A549 (cell line): Measurements from ENCODE around the gene DCBLD2. TPM values are rescaled to one million over a fixed set of nuclear protein-coding genes. Genes with fewer than 3 reads are reported as not detected.

Source experiments
- ATAC-seq, 2 experiments: fragments of 200-7000 bp in 1 of 2; fragments of >200 bp in 1 of 2; cut with Nextera tagmentation in 1 of 2; cut with Tn5 transposase in 1 of 2; 3 replicates each; pipeline versions ENCODE4 v1.8.0 to v1.9.1; 2018 to 2020; ENCODE audit warnings: mild to moderate bottlenecking in 1 of 2, moderate library complexity in 1 of 2
- CTCF ChIA-PET: fragments of 300-600 bp; sonication (Branson Sonifier 250); formaldehyde crosslinking; extraction: SDS; loops from one replicate; lab custom pipeline; 2021; ENCODE audit warnings: antibody characterized with exemption, inconsistent platforms; lab: Yijun Ruan, JAX
- POLR2A ChIA-PET: fragments of 350-600 bp; formaldehyde crosslinking; extraction: SDS; loops from one replicate; lab custom pipeline; 2021; ENCODE audit warnings: antibody characterized with exemption, inconsistent platforms; lab: Yijun Ruan, JAX
- DNase-seq, 2 experiments: peaks; one replicate each; pipeline versions ENCODE4 v3.0.0 to v3.0.0-alpha.2; 2011 to 2016; ENCODE audit warnings: low read depth in 1 of 2, low spot score in 1 of 2
- FAIRE-seq: peaks from 2 replicates; lab custom pipeline; 2011; peaks lifted over from hg19 to GRCh38; lab: Jason Lieb, UNC
- H3K27ac ChIP-seq, 2 experiments: fragments of >200 bp; sonication (Bioruptor Twin); formaldehyde crosslinking; 3 replicates each; pipeline ENCODE4 v1.5.1; 2016 to 2017
- H3K4me1 ChIP-seq: fragments of >200 bp; sonication (Bioruptor Twin); formaldehyde crosslinking; 3 replicates; pipeline ENCODE4 v1.6.1; 2016
- H3K4me2 ChIP-seq: fragments of >200 bp; sonication (Bioruptor Twin); formaldehyde crosslinking; 3 replicates; pipeline ENCODE4 v1.6.1; 2016
- H3K4me3 ChIP-seq: fragments of >200 bp; sonication (Bioruptor Twin); formaldehyde crosslinking; 3 replicates; pipeline ENCODE4 v1.5.1; 2016
- H3K9me3 ChIP-seq: fragments of >200 bp; sonication (Bioruptor Twin); formaldehyde crosslinking; 3 replicates; pipeline ENCODE4 v1.6.1; 2016
- BCL3 ChIP-seq: fragments of >200 bp; sonication (Bioruptor Twin); formaldehyde crosslinking; IDR thresholded peaks from 3 replicates; pipeline ENCODE4 v1.6.1; 2016
- CEBPB ChIP-seq, 2 experiments: fragments of >200 bp in 1 of 2; sonication (Bioruptor Twin) in 1 of 2; formaldehyde crosslinking in 1 of 2; IDR thresholded peaks; 2 replicates each; pipeline ENCODE4 v1.6.1; 2012 to 2016
- CHD2 ChIP-seq: fragments of 150-350 bp; IDR thresholded peaks from 2 replicates; pipeline ENCODE4 v1.6.1; 2014; ENCODE audit warnings: low read length; ENCODE audit not compliant: partially characterized antibody
- E2F6 ChIP-seq: IDR thresholded peaks from 2 replicates; pipeline ENCODE4 v1.6.1; 2012; ENCODE audit warnings: low read depth, borderline replicate concordance
- FOSB ChIP-seq: fragments of 250-450 bp; sonication (Bioruptor Pico); IDR thresholded peaks from 2 replicates; pipeline ENCODE4 v1.5.0; 2020; ENCODE audit warnings: mild to moderate bottlenecking, moderate library complexity
- FOXS1 ChIP-seq: fragments of 250-450 bp; sonication (Bioruptor Pico); IDR thresholded peaks from 2 replicates; pipeline ENCODE4 v1.5.0; 2020; ENCODE audit warnings: mild to moderate bottlenecking, moderate library complexity
- GATA3 ChIP-seq: IDR thresholded peaks from 2 replicates; pipeline ENCODE4 v1.6.1; 2012; ENCODE audit warnings: borderline replicate concordance
- HDAC2 ChIP-seq: fragments of 200-600 bp; sonication (generic); IDR thresholded peaks from 2 replicates; pipeline ENCODE4 v1.6.1; 2016
- KDM1A ChIP-seq: fragments of 200-600 bp; sonication (generic); IDR thresholded peaks from 2 replicates; pipeline ENCODE4 v1.6.1; 2016; ENCODE audit warnings: low read depth, mild to moderate bottlenecking
- MAZ ChIP-seq: fragments of 150-350 bp; IDR thresholded peaks from 2 replicates; pipeline ENCODE4 v1.6.1; 2014; ENCODE audit warnings: antibody characterized with exemption, low read depth, low read length, borderline replicate concordance
- NFE2L2 ChIP-seq: fragments of 150-350 bp; conservative IDR thresholded peaks from 2 replicates; pipeline ENCODE4 v1.6.1; 2014; ENCODE audit warnings: low read length
- NR3C1 ChIP-seq: fragments of >200 bp; sonication (Bioruptor Twin); formaldehyde crosslinking; IDR thresholded peaks from 3 replicates; pipeline ENCODE4 v1.6.1; 2017
- PBX3 ChIP-seq: IDR thresholded peaks from 2 replicates; pipeline ENCODE4 v1.6.1; 2012
- PHF8 ChIP-seq: fragments of 200-600 bp; sonication (generic); IDR thresholded peaks from 2 replicates; pipeline ENCODE4 v1.6.1; 2016; ENCODE audit warnings: low read depth, mild to moderate bottlenecking, antibody characterized with exemption, moderate library complexity, borderline replicate concordance
- POLR2AphosphoS2 ChIP-seq: conservative IDR thresholded peaks from 2 replicates; pipeline ENCODE4 v1.6.1; 2012; ENCODE audit warnings: low read length, improper control_type of control experiment, inconsistent platforms
- RAD21 ChIP-seq, 2 experiments: fragments of >200 bp in 1 of 2; sonication (Bioruptor Twin) in 1 of 2; formaldehyde crosslinking in 1 of 2; IDR thresholded peaks in 1 of 2; conservative IDR thresholded peaks in 1 of 2; 2 replicates in 1 of 2; 3 replicates in 1 of 2; pipeline ENCODE4 v1.6.1; 2012 to 2018; ENCODE audit warnings: inconsistent platforms in 1 of 2
- REST ChIP-seq: fragments of 200-600 bp; sonication (generic); IDR thresholded peaks from 2 replicates; pipeline ENCODE4 v1.6.1; 2016; ENCODE audit warnings: antibody characterized with exemption, mild to moderate bottlenecking, moderate library complexity
- RFX5 ChIP-seq: fragments of 450-650 bp; IDR thresholded peaks from 2 replicates; pipeline ENCODE4 v1.7.1; 2014; ENCODE audit warnings: antibody characterized with exemption, mild to moderate bottlenecking, moderate library complexity
- ZSCAN20 ChIP-seq: fragments of 250-450 bp; sonication (Bioruptor Pico); IDR thresholded peaks from 2 replicates; pipeline ENCODE4 v1.8.0; 2022; ENCODE audit warnings: mild to moderate bottlenecking, moderate library complexity
- WGBS: methylation state at CpG from one replicate; pipeline ENCODE4 v1.1.6; 2017; ENCODE audit errors: missing lambda C conversion rate; 5-methylcytosine and 5-hydroxymethylcytosine counted together
- polyA plus RNA-seq, 4 experiments: library from polyadenylated mRNA; depleted of rRNA in 3 of 4; stranded (reverse); fragments of >200 nt; fragmentation: RNase III in 1 of 4; extraction: RNeasy Plus Mini Kit Qiagen cat#74134 plus additional on column Dnase treatment in 1 of 4; gene quantifications; 2 replicates in 3 of 4; 3 replicates in 1 of 4; pipeline ENCODE4 v1.2.3, GENCODE V29; 2011 to 2017

The DCBLD2 gene
- polyA plus RNA-seq, 2 of the 4 experiments (the other 2 are of a cell fraction), result 266 to 623 TPM

GRCh38 chr3:98784666-98785600 lies 116.6 kb downstream of the DCBLD2 start:
- POLR2A ChIA-PET, result no interaction called here

GRCh38 chr3:98784042-98784441 lies 117.5 kb downstream of the DCBLD2 start:
- H3K4me1 ChIP-seq, result peaks cover 13% of the 10 kb centered on the region; the same call in 1 of the 3 replicates
- ChIA-PET CTCF (no interaction called here), POLR2A (no interaction called here)
- no peak for FAIRE-seq
- no peak for DNase-seq
- H3K4me2 ChIP-seq, result no peak overlapping the region
- TF ChIP-seq HDAC2 (no peak), MAZ (no peak), PHF8 (no peak), BCL3 (no peak), FOSB (CRISPR knock-in tag) (no peak), ZSCAN20 (no peak), CEBPB (IDR thresholded peaks at IDR 0.05) (no peak), RAD21 (conservative IDR thresholded peaks at IDR 0.05 in 1 of 2, IDR thresholded peaks at IDR 0.05 in 1 of 2) (no peak), KDM1A (no peak), RFX5 (no peak), POLR2AphosphoS2 (no peak), E2F6 (no peak)
- WGBS, result 77% methylated on average over 5 of the region's 5 CpGs
- H3K4me3 ChIP-seq, result no peak overlapping the region
- no peaks in the 10 kb centered on the region for H3K9me3 ChIP-seq
- no peak for ATAC-seq
- no peak overlapping the region for H3K27ac ChIP-seq

More at GRCh38 chr3:98784666-98785600, 116.6 kb downstream of the DCBLD2 start:
- Histone ChIP-seq H3K4me1 (peaks cover 13% of the 10 kb centered on the region; the same call in 1 of the 3 replicates), H3K9me3 (no peaks in the 10 kb centered on the region), H3K4me2 (no peak overlapping the region), H3K4me3 (no peak overlapping the region), H3K27ac (no peak overlapping the region)
- ATAC-seq (no peak; a peak in 1 of 6 replicates), FAIRE-seq (no peak), DNase-seq (no peak)
- 31% methylated on average over 3 of the region's 3 CpGs for WGBS
- CTCF ChIA-PET, result interaction anchor here (0.6 to 1.1 kb wide), 3 partner anchors 9 to 209 kb away, joined by 3 read pairs; no protein-coding TSS in a partner anchor
- TF ChIP-seq BCL3 (no peak), CEBPB (IDR thresholded peaks at IDR 0.05) (peak in 1 of 2 experiments; percentile 40; a peak in 1 of 4 replicates), GATA3 (no peak), PBX3 (no peak)

- TF ChIP-seq NR3C1, result no peak
- TF ChIP-seq BCL3, result no peak
- TF ChIP-seq FOXS1, result no peak
- TF ChIP-seq CHD2, result no peak
- TF ChIP-seq GATA3, result no peak
- TF ChIP-seq NFE2L2, result no peak
- no peak for TF ChIP-seq REST
- no peak for TF ChIP-seq PHF8
- TF ChIP-seq, all 56 proteins: peak for 0
- Histone ChIP-seq H3K4me1 (peaks cover 13% of the 10 kb centered on the region; the same call in 1 of the 3 replicates), H3K9me3 (no peaks in the 10 kb centered on the region), H3K4me2 (no peak overlapping the region), H3K27ac (no peak overlapping the region), H3K4me3 (no peak overlapping the region)
- WGBS, result 75% methylated on average over 8 of the region's 8 CpGs
- no peak for DNase-seq
- no peak for FAIRE-seq
- ChIA-PET POLR2A (no interaction called here), CTCF (interaction anchor here (1.5 kb wide), 1 partner anchor 11 kb away, joined by 3 read pairs; no protein-coding TSS in a partner anchor)
- ATAC-seq, result no peak
Measured at GRCh38 chr3:98782824-98783500, 118.5 kb downstream of the DCBLD2 start.
